Activated T-helper 17 cell treated with anti-CD3 and anti-CD28 coated beads, Interleukin-2, amount 50 U/mL, for 72 hours (primary cell): ENCODE measurements around the gene CYBC1. TPM values are rescaled to one million over a fixed set of nuclear protein-coding genes. Genes with fewer than 3 reads are reported as not detected.

ENCODE experiments used
- ATAC-seq: fragments of 150-1000 bp; cut with Tn5 transposase; replicated peaks from 2 replicates; pipeline ENCODE4 v1.10.0; 2021; ENCODE audit warnings: mild to moderate bottlenecking, moderate library complexity
- H3K27ac Mint-ChIP-seq: one replicate; pipeline ENCODE4 v1.8.0; 2022; ENCODE audit warnings: mixed read lengths
- H3K27me3 Mint-ChIP-seq: one replicate; pipeline ENCODE4 v1.8.0; 2022; ENCODE audit warnings: mixed read lengths
- H3K36me3 Mint-ChIP-seq: one replicate; pipeline ENCODE4 v1.8.0; 2022; ENCODE audit warnings: low read depth, mild to moderate bottlenecking, mixed read lengths
- H3K4me1 Mint-ChIP-seq: one replicate; pipeline ENCODE4 v1.8.0; 2022; ENCODE audit warnings: mixed read lengths
- H3K4me3 Mint-ChIP-seq: one replicate; pipeline ENCODE4 v1.8.0; 2022; ENCODE audit warnings: mild to moderate bottlenecking, mixed read lengths
- H3K9me3 Mint-ChIP-seq: one replicate; pipeline ENCODE4 v1.8.0; 2022; ENCODE audit warnings: mixed read lengths
- total RNA-seq, 2 donors: library from RNA; stranded (reverse); gene quantifications; one replicate each; pipeline ENCODE4 v1.2.3, GENCODE V29; 2022

Gene CYBC1
- total RNA-seq = 100 to 1,000 TPM; 297 to 323 TPM

- peak; percentile 77 for ATAC-seq
- no peaks in the 10 kb centered on the region for H3K27me3 Mint-ChIP-seq
- peaks cover 12% of the 10 kb centered on the region for H3K4me1 Mint-ChIP-seq
- peaks cover 39% of the 10 kb centered on the region for H3K36me3 Mint-ChIP-seq
- peak within 1 kb of the TSS; percentile 100 for H3K4me3 Mint-ChIP-seq
- no peaks in the 10 kb centered on the region for H3K9me3 Mint-ChIP-seq
- peak within 1 kb of the TSS; percentile 99 for H3K27ac Mint-ChIP-seq
Observed at GRCh38 chr17:82450357-82451106, at the start of gene CYBC1. TSS of gene CYBC1 (minus strand) at chr17:82450752. CDS start at chr17:82449254, 1,498 bp downstream.

GRCh38 chr17:82497483-82498405 lies 47.2 kb upstream of the CYBC1 start:
- peaks cover 10% of the 10 kb centered on the region for H3K4me1 Mint-ChIP-seq
- peak; percentile 42 for ATAC-seq
- H3K27ac Mint-ChIP-seq = peak overlapping the region; percentile 83
- H3K36me3 Mint-ChIP-seq = peaks cover 8% of the 10 kb centered on the region
- peak overlapping the region; percentile 83 for H3K4me3 Mint-ChIP-seq
- H3K27me3 Mint-ChIP-seq = no peaks in the 10 kb centered on the region
- H3K9me3 Mint-ChIP-seq = no peaks in the 10 kb centered on the region

GRCh38 chr17:82496529-82497434 lies 46.2 kb upstream of the CYBC1 start:
- Mint-ChIP-seq H3K36me3 (peaks cover 8% of the 10 kb centered on the region), H3K9me3 (no peaks in the 10 kb centered on the region), H3K4me1 (peaks cover 10% of the 10 kb centered on the region), H3K4me3 (peak overlapping the region; percentile 83), H3K27me3 (no peaks in the 10 kb centered on the region), H3K27ac (no peak overlapping the region)
- peak; percentile 81 for ATAC-seq

GRCh38 chr17:82495844-82496528 lies 45.4 kb upstream of the CYBC1 start:
- peaks cover 8% of the 10 kb centered on the region for H3K36me3 Mint-ChIP-seq
- no peaks in the 10 kb centered on the region for H3K9me3 Mint-ChIP-seq
- no peak for ATAC-seq
- no peaks in the 10 kb centered on the region for H3K27me3 Mint-ChIP-seq
- H3K4me1 Mint-ChIP-seq = peaks cover 10% of the 10 kb centered on the region
- H3K27ac Mint-ChIP-seq = no peak overlapping the region
- peak overlapping the region; percentile 83 for H3K4me3 Mint-ChIP-seq

- ATAC-seq = peak; percentile 72
- Mint-ChIP-seq H3K9me3 (no peaks in the 10 kb centered on the region), H3K27me3 (no peaks in the 10 kb centered on the region), H3K4me1 (peaks cover 10% of the 10 kb centered on the region), H3K36me3 (peaks cover 8% of the 10 kb centered on the region), H3K27ac (peak overlapping the region; percentile 93), H3K4me3 (peak overlapping the region; percentile 56)
Observed at GRCh38 chr17:82494236-82495055, 43.9 kb upstream of the CYBC1 start.

GRCh38 chr17:82493226-82493781 lies 42.8 kb upstream of the CYBC1 start:
- no peak for ATAC-seq
- Mint-ChIP-seq H3K4me1 (peaks cover 7% of the 10 kb centered on the region), H3K27ac (peak overlapping the region; percentile 93), H3K4me3 (no peak overlapping the region), H3K36me3 (peaks cover 18% of the 10 kb centered on the region), H3K27me3 (no peaks in the 10 kb centered on the region), H3K9me3 (no peaks in the 10 kb centered on the region)

GRCh38 chr17:82492643-82493225 lies 42.2 kb upstream of the CYBC1 start:
- no peaks in the 10 kb centered on the region for H3K9me3 Mint-ChIP-seq
- H3K36me3 Mint-ChIP-seq = peaks cover 24% of the 10 kb centered on the region
- no peak overlapping the region for H3K4me3 Mint-ChIP-seq
- H3K27ac Mint-ChIP-seq = no peak overlapping the region
- no peaks in the 10 kb centered on the region for H3K27me3 Mint-ChIP-seq
- peaks cover 7% of the 10 kb centered on the region for H3K4me1 Mint-ChIP-seq
- no peak for ATAC-seq

GRCh38 chr17:82491533-82491932 lies 41.0 kb upstream of the CYBC1 start:
- ATAC-seq = no peak
- Mint-ChIP-seq H3K4me3 (no peak overlapping the region), H3K27me3 (no peaks in the 10 kb centered on the region), H3K9me3 (no peaks in the 10 kb centered on the region), H3K36me3 (peaks cover 36% of the 10 kb centered on the region), H3K4me1 (peaks cover 10% of the 10 kb centered on the region), H3K27ac (no peak overlapping the region)

GRCh38 chr17:82491196-82491530 lies 40.6 kb upstream of the CYBC1 start:
- H3K27me3 Mint-ChIP-seq = no peaks in the 10 kb centered on the region
- no peak for ATAC-seq
- H3K4me1 Mint-ChIP-seq = peaks cover 13% of the 10 kb centered on the region
- H3K9me3 Mint-ChIP-seq = no peaks in the 10 kb centered on the region
- H3K4me3 Mint-ChIP-seq = no peak overlapping the region
- no peak overlapping the region for H3K27ac Mint-ChIP-seq
- H3K36me3 Mint-ChIP-seq = peaks cover 40% of the 10 kb centered on the region

GRCh38 chr17:82490512-82491195 lies 40.1 kb upstream of the CYBC1 start:
- Mint-ChIP-seq H3K4me3 (no peak overlapping the region), H3K9me3 (no peaks in the 10 kb centered on the region), H3K27ac (peak overlapping the region; percentile 67), H3K36me3 (peaks cover 45% of the 10 kb centered on the region), H3K27me3 (no peaks in the 10 kb centered on the region), H3K4me1 (peaks cover 15% of the 10 kb centered on the region)
- no peak for ATAC-seq

GRCh38 chr17:82489851-82490511 lies 39.4 kb upstream of the CYBC1 start:
- ATAC-seq = no peak
- Mint-ChIP-seq H3K27ac (peak overlapping the region; percentile 67), H3K36me3 (peaks cover 52% of the 10 kb centered on the region), H3K27me3 (no peaks in the 10 kb centered on the region), H3K9me3 (no peaks in the 10 kb centered on the region), H3K4me3 (no peak overlapping the region), H3K4me1 (peaks cover 15% of the 10 kb centered on the region)

GRCh38 chr17:82489117-82489516 lies 38.6 kb upstream of the CYBC1 start:
- H3K4me3 Mint-ChIP-seq = no peak overlapping the region
- peaks cover 53% of the 10 kb centered on the region for H3K36me3 Mint-ChIP-seq

More at GRCh38 chr17:82489117-82489516, 38.6 kb upstream of the CYBC1 start:
- H3K9me3 Mint-ChIP-seq = no peaks in the 10 kb centered on the region
- no peaks in the 10 kb centered on the region for H3K27me3 Mint-ChIP-seq
- no peak for ATAC-seq
- peak overlapping the region; percentile 15 for H3K27ac Mint-ChIP-seq
- H3K4me1 Mint-ChIP-seq = peaks cover 9% of the 10 kb centered on the region
